ENCODE data around the gene BPIFA2.
"Not testable (repeated sequence)": the region's sequence is repeated elsewhere in the genome, so short reads cannot be mapped to it uniquely, and the experiment has no call there.

BPIFA2 gene

GRCh38 chr20:33167859-33168258 lies at the start of gene BPIFA2:
Gene BPIFA2, plus strand, starts transcription at chr20:33168159. Its CDS starts 987 bp downstream, at chr20:33169146.
- DNase-seq = no peak

- DNase-seq = peak; percentile 64 to 85
Observed at GRCh38 chr20:33119725-33120720, 47.9 kb upstream of the BPIFA2 start.

- DNase-seq = no peak
Observed at GRCh38 chr20:33120934-33121333, 47.0 kb upstream of the BPIFA2 start.

- DNase-seq = not testable (repeated sequence)
Observed at GRCh38 chr20:33122297-33122696, 45.7 kb upstream of the BPIFA2 start.

GRCh38 chr20:33124261-33124660 lies 43.7 kb upstream of the BPIFA2 start:
- DNase-seq = no peak

- DNase-seq = no peak
Observed at GRCh38 chr20:33124994-33125393, 43.0 kb upstream of the BPIFA2 start.

GRCh38 chr20:33125983-33126382 lies 42.0 kb upstream of the BPIFA2 start:
- DNase-seq = no peak

- no peak for DNase-seq
Observed at GRCh38 chr20:33127422-33128097, 40.4 kb upstream of the BPIFA2 start.

GRCh38 chr20:33130568-33131061 lies 37.3 kb upstream of the BPIFA2 start:
- DNase-seq = no peak

GRCh38 chr20:33131949-33132473 lies 35.9 kb upstream of the BPIFA2 start:
- DNase-seq = no peak

GRCh38 chr20:33132513-33133372 lies 35.2 kb upstream of the BPIFA2 start:
- no peak for DNase-seq

- DNase-seq = no peak
Observed at GRCh38 chr20:33133373-33133941, 34.5 kb upstream of the BPIFA2 start.

GRCh38 chr20:33137195-33137594 lies 30.8 kb upstream of the BPIFA2 start:
- DNase-seq = no peak

- DNase-seq = no peak
Observed at GRCh38 chr20:33139467-33139866, 28.5 kb upstream of the BPIFA2 start.

GRCh38 chr20:33145521-33145920 lies 22.4 kb upstream of the BPIFA2 start:
- no peak for DNase-seq

GRCh38 chr20:33147299-33147698 lies 20.7 kb upstream of the BPIFA2 start:
- no peak for DNase-seq

GRCh38 chr20:33148040-33148439 lies 19.9 kb upstream of the BPIFA2 start:
- no peak for DNase-seq

GRCh38 chr20:33154252-33154651 lies 13.7 kb upstream of the BPIFA2 start:
- no peak for DNase-seq

GRCh38 chr20:33158637-33159385 lies 9.1 kb upstream of the BPIFA2 start:
- DNase-seq = no peak

- DNase-seq = no peak
Observed at GRCh38 chr20:33159713-33160112, 8.2 kb upstream of the BPIFA2 start.

- no peak for DNase-seq
Observed at GRCh38 chr20:33160681-33161080, 7.3 kb upstream of the BPIFA2 start.
